GM03348 (cell line): Measurements from ENCODE around the gene CHI3L2.

ENCODE experiments used
- DNase-seq: peaks from one replicate; pipeline ENCODE4 v3.0.0; 2012; ENCODE audit warnings: low spot score

The CHI3L2 gene, protein sequence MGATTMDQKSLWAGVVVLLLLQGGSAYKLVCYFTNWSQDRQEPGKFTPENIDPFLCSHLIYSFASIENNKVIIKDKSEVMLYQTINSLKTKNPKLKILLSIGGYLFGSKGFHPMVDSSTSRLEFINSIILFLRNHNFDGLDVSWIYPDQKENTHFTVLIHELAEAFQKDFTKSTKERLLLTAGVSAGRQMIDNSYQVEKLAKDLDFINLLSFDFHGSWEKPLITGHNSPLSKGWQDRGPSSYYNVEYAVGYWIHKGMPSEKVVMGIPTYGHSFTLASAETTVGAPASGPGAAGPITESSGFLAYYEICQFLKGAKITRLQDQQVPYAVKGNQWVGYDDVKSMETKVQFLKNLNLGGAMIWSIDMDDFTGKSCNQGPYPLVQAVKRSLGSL

DNA sequence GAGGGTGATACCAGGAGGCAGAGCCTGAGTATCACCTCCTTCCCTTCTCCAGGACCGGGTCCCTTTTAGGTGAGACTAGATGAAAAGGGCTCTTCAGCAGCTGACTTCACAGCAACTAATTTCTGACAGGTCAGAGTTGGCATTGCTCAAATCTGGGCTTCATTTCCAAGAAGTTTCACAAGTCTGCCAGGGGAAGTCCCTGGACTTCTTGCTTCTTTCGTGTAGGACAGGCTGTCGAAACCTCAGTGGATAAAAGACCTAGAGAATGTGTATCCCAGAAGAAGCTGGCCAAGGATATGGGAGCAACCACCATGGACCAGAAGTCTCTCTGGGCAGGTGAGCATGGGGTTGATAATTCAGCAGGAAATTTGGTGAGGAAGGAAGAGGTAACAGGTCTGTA is at the start of gene CHI3L2:
TSS of gene CHI3L2 (plus strand) at position 280 of the 400 bp plus-strand sequence. CDS start at position 297, 17 bp downstream.
- no peak for DNase-seq

DNA sequence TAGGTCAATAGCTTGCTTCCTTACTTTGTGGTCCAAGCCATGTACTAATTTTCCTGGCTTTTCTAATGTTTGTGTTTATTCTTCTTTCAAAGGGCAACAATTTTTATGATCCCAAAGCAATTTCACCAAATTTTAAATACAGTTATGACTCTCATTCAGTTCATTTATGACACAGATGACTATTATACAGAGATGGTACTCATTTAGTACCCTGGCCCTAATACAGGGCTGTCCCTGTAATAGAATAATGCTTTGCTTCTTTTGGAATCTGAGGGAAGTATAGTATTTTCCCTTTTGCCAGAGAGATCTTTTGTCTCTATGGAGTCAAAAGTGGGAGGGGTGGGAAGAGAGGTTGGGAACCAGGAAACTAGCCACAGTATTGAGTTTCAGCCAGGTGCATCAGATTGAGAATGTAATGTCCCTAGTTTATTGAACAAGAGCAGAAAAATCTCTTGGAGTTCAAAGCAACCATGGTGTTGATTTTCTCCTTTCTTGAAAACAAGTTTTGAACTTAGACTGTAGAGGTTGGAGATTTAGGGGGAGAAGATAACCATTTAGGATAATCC is 47.5 kb upstream of the CHI3L2 start:
- DNase-seq, result no peak

DNA sequence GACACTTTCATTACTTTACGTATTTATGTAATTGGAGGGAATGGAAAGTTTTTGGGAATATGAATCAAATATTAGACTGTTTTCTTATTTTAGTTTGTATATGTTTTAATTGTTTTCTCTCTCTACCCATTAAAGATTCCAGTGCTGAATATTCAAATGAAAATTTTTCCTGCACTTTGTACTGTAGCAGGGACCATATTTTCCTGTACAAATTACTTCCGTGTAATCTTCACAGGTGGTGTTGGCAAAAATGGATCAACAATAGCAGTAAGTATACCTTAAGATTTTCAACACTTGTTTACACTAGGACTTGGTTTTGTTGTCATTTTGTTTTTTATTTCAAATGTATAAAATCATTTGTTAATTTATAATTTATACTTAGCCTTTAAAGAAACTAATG is 45.5 kb upstream of the CHI3L2 start:
- no peak for DNase-seq

DNA sequence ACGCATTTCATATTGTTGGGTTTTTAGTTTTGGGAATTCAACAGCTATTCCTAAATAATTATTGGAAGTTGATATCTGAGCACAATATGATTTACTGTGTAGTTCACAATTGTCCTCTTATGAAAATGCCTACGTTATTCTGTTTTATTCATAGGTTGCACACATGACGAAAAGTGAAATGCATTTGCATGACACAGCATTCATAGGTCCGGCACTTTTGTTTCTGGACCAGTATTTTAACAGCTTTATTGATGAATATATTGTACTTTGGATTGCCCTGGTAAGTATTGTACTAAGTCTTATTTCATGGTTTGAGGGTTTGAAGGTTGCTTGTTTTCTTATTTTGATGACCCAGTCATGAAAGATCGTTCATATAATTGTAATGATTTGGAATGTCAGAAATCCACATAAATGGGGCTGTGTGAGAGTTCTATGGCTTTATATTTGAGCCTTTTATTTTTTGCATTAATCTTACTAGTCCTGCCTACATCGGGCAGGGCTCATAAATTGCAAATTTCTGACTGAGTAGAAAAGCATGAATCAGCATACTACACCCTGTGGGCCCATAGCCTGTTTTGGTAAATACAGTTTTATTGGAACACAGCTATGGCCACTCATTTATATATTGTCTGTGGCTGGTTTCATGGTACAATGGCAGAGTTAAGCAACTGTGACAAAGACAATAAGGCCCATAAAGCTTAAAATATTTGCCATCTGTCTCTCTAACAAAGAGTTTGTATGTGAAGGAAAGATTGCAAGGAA is 44.0 kb upstream of the CHI3L2 start:
- DNase-seq, result no peak

DNA sequence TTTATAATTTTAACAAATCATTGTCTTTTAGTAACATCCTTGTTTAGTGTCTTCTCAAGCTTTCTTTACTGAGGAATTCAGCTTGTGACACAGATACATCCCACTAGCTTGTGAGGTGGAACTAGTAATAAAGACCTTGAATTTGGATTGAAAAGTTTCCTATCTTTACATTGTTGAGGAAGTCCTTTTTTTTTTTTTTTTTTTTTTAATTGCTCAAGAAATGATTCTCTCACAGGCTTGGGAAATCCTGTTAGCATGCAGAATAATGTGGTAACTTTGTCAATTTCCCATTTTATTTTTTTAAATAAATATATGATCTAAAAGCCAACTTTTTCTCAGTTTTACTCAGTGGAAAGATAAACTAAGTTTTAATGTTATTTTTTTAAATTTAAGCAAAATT is 42.9 kb upstream of the CHI3L2 start:
- DNase-seq, result no peak

DNA sequence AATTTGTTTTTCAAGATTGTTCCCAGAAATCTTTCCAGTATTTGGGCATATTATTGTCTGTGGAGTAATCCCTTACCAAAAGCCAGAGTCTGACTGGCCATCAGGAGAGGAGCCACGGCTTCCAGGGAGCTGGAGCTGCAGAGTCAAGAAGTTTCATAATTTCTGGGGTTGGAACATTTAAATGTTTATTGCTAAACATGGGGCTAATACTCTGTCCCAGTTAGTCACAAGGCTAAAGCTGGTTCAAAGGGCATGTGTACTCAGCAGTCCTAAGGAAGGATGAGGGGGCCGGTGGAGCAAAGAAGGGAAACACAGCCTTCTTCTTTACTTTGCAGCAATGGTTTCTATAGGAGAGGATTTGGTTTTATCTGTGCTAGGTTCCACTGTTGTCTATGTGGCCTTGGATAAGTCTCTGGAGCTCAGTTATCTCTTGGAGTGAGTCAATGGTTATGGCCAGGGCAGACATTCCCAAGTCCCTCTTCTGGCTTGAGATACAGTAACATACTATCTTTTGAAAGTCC is 36.5 kb upstream of the CHI3L2 start:
- peak; percentile 87 for DNase-seq

DNA sequence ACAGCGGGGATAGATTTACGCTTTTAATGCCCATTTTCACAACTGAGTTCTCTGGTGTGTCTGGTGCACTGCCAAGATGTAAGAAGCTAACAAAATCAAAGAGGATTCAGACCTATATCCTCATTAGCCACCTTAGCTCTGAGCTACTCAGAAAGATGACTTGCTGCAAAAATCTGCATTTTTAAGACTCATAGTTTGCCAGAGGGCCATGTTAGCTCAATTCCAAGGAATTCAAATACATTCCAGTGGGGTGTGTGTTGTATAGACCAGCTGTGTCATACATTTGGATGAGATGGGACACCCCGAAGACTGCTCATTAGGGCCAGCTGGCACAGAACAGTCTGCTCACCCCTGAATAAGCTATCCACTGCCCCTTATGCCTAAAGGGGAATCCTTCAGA is 36.0 kb upstream of the CHI3L2 start:
- peak; percentile 89 for DNase-seq

DNA sequence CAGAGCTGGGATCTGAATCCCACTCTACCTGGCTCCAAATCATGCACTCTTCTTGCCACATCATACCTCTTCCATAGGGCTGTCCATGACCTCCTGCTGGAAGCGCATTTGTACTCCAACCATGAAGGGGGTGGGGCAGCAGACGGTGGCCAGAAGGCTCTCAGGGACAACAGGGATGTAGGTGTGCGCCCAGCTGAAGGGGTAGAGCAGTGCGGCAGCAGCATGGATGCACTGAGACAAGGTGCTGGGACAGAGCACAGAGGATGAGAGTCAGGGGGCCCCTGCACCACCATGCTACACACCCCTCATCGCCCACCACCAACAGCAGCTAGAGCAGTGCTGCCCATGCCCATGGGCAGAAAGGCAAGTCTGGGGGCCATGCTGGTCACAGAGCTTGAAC is 35.4 kb upstream of the CHI3L2 start:
- DNase-seq, result no peak

DNA sequence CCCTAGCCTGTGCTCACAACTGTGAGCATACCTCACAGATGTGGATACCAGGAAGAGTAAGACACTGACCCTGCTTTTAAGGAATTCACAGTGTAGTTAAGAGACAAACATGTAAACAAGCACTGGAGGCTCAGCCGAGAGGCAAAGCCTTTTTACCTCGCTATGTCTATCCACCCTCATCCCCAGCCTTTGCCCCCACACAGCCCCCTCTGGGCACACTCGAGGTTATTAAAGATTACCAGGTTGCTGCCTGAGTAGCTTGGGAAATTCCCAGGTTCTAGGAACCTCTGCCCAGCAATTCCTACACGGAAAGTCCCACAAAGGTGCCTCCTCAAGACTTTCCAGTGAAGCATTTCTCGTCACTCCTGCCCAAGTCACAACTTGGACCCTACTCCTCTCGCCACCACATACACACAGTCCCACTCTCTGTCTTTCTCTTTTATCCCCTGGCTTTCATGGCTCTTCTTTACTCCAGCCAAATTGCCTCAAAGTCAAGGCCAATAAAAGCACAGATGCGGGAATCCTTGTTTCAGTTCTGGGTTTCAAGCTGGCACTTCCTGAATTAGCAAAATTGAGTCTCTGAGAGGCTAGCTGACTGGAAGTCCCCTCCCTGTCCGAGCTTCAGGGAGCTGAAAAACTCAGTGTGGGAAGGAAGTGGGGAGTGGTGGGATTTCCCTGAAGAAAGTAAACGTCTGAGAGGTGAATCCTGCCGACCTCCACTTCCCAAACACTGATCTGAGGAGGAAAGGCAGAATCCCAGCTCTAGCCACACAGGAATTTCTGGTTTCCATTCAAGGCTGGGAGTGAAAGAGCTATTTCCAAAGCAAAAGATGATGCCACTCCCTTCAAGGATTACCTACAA is 34.6 kb upstream of the CHI3L2 start:
- DNase-seq, result peak; percentile 33

DNA sequence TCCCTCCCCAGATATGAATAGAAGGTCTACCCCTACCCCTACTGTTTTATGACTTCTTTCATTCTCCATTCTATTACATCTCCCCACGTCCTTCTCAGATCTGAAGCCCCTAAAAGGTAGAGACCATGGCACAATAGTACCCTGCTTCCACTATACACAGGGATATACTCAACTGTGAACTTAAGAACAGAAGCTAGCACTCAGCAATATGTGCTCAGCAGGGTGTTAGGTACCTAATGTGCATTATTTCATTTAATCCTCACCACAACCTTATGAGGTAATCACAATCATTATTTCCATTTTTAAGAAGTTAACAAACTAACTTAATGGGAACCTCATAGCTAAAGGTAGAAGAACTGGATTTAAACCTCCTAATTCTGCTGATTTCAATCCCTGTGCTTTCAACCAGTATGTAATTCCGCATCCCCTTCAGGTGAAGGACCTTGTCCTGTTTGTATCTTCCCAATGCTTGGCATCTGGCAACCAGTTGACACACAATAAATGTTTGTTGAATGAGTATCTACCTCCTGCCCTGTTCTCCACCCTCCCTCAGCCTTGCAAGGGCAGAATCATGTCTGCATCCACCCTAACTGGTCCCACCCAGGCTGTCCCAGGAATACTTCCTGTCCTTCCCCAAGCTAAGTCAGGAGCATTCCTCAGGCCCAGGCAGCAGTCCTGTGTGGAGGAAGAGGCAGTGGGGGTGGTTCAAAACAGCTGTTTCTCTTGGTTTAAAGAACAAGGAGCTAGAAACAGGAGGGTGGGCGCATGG is 33.6 kb upstream of the CHI3L2 start:
- peak; percentile 48 for DNase-seq

DNA sequence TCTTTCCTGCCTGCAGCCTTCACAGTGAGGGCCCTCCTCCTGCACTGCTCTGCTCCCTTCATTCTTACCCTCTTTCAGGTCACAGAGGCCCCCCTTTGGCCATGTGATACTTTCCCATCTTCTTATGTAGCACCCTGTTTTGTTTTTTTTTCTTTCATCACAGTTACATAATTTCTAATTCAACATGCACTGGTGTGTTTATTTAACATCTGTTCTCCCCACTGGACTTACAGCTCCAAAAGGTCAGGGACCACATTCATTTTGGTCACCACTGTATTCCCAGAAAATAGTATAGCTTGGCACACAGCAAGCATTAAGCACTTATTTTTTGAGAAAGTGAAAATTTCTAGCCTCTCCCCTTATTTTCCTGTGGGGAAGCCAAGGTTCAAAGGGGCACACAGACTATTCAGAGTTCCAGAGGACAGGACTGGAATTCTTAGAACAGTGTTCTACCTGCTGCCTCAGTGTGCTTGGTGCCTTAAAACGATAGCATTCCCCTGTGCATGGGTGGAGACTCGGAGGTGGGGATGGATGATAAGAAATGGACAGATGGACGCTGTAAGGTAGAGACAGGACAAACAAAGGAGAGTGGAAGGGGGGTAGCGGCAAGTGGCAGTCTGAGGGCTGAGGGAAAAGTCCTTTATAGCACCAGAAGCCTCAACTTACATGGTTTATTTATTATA is 32.4 kb upstream of the CHI3L2 start:
- no peak for DNase-seq

DNA sequence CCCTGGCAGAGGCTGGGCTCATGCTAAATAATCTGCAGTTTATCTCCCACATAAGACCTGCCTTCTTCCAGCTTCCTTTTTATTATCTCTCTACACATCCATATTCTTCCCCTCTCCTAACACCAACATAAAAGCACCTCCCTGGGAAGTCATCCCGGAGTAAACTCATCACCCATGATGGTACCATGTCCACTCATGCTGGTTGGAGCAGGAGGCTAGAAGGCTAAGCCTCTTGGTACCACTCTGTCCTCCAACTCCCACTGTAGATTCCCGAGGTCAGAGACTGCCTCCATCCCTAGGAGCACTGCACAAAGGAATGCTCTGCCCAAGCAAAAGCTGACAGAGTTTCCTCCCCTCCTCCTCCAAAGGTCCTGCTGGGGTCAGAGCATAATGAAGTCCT is 31.3 kb upstream of the CHI3L2 start:
- DNase-seq, result no peak

DNA sequence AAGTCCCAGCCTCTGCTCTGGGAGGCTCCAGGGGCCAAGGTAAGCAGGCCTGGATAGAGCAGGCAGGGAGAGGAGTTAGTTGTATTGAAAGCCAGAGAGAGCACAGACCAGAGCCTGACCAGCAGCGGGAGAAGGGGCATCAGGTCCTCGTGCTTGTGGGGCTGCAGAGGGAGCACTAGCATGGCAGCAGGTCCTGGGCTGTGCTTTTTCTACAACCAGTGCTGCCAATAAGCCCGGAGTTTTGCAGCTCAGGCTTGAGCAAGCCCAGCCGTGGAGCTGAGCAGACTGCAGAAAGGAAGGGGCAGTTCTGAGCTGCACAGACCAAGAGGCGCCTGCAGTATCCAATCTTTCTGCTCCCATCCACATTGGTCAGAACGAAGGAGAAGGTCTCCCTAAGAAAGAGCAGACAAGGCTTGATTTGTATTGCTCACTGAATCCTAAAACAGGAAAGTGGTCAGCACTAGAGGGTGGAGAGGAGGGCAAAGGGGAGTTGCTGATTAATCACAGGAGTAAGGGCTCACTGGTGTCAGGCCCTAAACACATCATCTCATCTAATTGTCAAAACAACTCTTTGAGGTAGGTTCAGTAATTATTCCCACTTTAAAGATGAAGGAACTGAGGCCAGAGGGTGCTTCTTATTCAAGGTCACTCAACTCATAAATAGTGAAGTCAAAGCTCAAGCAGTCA is 29.8 kb upstream of the CHI3L2 start:
- peak; percentile 32 for DNase-seq

DNA sequence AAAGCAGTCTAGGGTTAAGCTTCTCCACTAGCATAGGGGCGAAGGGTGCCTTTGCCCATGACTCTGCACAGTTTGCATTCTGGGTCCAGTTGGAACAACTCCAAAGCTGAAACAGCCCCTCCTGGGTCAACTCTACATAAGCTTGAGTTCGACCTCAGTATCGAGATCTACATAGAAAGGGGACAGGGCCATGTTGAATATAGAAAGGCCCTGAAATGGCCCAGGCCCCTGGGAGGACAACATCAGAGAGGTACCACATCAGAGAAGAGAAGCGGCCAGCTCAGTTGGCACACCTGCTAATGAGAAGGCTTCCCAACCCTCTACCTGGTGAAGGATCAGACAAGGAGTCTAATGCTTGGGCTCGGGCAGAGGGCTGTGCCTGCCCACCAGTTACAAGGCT is 28.7 kb upstream of the CHI3L2 start:
- DNase-seq, result no peak

DNA sequence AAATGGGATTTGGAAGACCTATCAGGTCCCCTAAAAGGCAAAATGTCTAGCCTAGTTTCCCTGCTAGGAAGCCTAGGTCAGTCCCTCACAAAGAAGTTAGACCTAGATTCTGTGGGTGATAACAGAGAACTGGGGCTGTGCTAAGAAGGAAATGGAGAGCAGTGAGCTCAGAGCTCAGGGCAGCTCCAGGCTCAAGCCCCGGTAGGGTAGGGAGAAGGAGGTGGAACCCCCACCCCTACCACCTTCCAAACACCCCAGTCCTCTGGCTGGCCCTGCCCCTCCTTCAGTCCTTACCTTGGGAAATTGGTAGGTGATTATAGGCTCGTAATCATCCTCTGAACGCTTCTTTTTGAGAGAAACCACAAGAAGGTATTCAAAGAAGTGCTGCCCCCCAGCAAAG is 28.2 kb upstream of the CHI3L2 start:
- no peak for DNase-seq

DNA sequence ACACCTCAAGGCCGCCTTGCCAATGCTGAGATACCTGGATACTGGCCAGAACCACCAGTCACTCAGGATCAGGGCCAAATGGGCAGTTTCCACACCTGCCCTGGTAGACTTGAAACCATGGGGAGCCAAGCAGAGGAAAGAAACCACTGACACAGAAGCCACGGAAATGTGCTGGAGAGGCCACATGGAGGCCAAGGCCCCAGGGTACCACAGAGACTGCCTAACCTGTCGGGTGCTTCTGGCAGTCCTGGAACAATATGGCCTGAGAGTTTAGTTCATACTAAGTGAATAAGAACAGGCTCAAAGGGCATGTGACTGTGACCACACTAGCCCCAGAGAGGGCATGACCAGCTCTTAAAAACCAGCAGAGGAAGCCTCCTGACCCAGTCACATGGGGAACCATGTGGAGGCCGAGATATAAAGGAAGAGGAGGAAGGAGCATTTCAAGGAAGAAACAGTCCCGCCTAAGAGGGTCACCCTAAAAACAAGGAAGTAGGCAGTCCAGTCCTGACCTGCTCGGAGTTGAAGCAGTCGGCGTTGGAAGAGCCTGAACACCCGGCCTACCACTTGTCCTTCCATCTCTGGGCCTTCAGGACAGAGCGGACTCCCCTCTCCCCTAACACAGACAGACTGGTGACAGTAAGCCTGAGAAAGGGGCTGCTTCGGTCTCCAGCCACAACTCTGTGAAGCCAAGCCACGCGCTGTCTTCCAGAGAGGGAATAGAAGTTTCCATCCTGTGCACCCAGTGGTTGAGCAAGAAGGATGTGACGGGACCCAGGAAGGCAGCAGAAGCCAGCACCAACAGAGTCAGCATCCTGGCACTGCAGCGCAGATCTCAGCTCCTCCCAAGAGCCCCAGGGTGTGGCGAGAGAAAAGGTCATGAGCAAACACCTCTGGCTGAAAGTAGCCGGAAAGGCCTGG is 27.4 kb upstream of the CHI3L2 start, which contains the start of gene DENND2D:
TSS of gene DENND2D (minus strand) at position 766 of the 921 bp plus-strand sequence. CDS start at position 579, 187 bp downstream.
- no peak for DNase-seq

DNA sequence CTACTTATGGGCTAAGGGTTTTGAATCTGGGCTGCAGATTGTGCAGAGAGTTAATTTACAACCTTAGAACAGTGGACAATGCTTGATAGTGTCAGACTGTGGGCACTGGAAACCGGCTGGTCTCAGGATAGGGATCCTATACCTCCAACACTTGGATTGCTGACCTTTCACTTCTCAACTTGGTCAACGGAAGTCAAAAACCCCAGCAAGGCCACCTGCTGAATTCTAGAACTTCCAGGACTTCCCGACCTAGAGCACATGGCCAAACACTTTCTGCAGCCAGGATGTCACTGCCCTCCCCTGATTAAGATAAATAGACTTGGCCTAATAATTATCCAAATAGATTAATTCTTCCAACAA is 26.7 kb upstream of the CHI3L2 start:
- DNase-seq, result no peak

DNA sequence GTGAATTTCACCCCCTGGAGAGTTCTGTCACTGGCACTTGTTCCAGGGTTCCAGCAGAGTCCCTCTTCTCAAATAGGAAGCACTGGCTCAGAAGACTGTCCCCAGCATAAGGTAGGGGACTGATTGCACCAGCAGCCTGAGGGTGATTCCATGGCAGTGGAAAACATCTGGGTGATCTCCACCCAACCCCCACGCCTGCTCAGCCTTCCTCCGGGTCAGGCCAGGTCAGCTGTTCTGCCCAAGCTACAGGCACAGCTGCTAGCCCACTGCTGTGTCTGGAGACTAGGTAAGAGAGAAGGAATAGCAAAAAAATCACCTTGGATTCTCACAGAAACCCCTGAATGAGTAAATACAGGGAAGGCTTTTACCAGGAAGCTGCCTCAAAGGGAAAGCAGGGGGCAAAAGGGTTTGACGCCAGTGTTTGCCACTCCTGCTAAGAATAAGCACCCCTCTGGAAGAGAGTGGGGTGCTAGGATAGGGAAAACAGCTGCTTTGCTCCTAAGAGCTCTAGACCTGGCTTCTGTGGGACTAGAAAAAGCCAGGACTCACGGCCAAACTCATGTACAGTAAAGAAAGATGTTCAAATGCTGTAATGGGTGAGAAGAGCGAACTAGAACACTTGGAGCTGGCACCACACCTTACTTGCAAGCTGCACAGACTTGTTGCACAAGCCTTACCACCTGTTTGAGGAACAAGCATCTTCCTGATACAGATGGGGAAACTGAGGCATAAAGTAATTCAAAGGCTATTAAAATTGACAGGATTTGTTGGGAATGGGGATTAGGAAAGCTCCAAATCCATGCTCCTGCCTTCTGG is 26.0 kb upstream of the CHI3L2 start:
- DNase-seq, result no peak
